GM10248 (cell line): Measurements from ENCODE around the gene TBC1D1.

Experiments used
- CTCF ChIA-PET: fragments of 300-600 bp; sonication (Branson Sonifier 250); formaldehyde crosslinking; extraction: SDS; loops from one replicate; lab custom pipeline; 2021; ENCODE audit warnings: antibody characterized with exemption; lab: Yijun Ruan, JAX
- POLR2A ChIA-PET: fragments of 350-650 bp; sonication (Branson Sonifier 250); formaldehyde crosslinking; extraction: SDS; loops from one replicate; lab custom pipeline; 2020; ENCODE audit warnings: antibody characterized with exemption; lab: Yijun Ruan, JAX
- DNase-seq: peaks from one replicate; pipeline ENCODE4 v3.0.0; 2012; ENCODE audit errors: extremely low spot score
- CTCF ChIP-seq: IDR thresholded peaks from 2 replicates; pipeline ENCODE4 v1.5.1; 2012; ENCODE audit warnings: mild to moderate bottlenecking, low read depth; ENCODE audit errors: extremely low read depth, missing control alignments, control extremely low read depth

The TBC1D1 gene

GRCh38 chr4:38030023-38030422 is 139.1 kb downstream of the TBC1D1 start:
- no peak for DNase-seq
- TF ChIP-seq CTCF = no peak
- CTCF ChIA-PET = interaction anchor here (0.7 to 2.1 kb wide), 7 partner anchors 12 to 428 kb away, joined by 3 to 15 read pairs (median 3); no protein-coding TSS in a partner anchor
- POLR2A ChIA-PET = no interaction called here

DNA sequence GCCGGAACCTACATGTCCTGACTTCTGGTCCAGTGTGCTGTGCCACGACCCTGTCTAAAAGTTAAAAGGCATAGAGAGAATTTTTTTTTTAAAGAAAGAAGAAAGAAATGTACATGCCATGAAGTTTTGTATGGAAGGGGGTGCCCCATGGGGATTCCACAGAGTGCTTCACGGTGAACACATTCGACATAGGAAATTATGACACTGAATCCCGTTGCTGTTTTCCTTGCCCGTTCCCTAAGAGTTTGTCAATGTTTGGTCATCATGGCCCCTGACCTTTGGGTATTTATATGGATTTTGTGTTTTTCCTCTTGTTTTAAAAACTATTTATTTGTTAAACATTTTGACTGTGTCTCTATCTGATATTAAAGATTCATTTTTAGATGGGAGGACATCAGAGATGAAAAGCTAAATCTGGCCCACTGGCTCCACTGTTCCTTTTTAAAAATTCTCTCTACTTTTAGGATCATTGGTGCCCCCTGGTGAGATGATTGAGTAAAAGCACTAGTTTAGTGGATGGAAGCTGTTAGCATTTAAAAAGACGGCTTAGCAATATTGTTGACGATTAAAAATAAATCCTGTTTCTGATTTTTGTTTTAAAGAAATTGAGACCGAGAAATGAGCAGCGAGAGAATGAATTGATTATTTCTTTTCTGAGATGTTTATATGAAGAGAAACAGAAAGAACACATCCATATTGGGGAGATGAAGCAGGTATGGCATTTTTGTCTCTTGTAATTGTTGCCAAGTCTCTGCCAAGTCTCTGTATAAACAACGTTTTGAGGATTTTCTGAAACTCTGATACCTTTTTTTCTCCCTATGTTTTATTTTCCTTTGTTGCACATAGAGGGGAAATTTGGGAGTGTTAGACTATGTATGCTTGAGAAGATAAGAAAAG is 144.3 kb downstream of the TBC1D1 start:
- peak; percentile 59 for TF ChIP-seq CTCF
- ChIA-PET POLR2A (no interaction called here), CTCF (interaction anchor here (0.6 to 6.4 kb wide), 34 partner anchors 9 to 724 kb away, joined by 3 to 51 read pairs (median 3); no protein-coding TSS in a partner anchor)
- DNase-seq = peak; percentile 70

DNA sequence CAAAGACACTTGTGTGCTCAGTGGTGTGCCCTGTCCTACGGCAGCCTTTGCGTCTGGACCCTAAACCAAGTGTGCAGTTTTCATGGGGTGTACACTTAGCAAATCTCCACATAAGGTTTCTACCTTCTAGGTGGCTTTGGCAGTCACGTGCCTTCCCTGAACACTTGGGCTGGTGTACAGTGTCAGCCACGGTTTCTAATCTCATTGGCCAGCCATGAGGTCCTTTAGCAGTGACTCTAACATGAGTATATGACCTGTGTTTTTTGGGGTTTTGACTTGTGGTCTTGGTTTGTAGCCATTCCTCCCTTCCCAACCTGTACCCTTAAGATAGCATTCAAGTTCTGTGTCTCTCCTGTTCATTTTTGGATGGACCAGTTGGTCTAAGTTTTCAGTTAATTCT is 145.7 kb downstream of the TBC1D1 start:
- no peak for DNase-seq
- ChIA-PET POLR2A (no interaction called here), CTCF (interaction anchor here (0.7 to 6.4 kb wide), 18 partner anchors 9 to 723 kb away, joined by 3 to 51 read pairs (median 5); no protein-coding TSS in a partner anchor)

GRCh38 chr4:38037612-38038011 is 146.7 kb downstream of the TBC1D1 start:
- DNase-seq = no peak
- CTCF ChIA-PET = interaction anchor here (0.7 to 6.4 kb wide), 6 partner anchors 10 to 435 kb away, joined by 3 to 51 read pairs (median 3); no protein-coding TSS in a partner anchor

More for the DNA sequence above, 145.7 kb downstream of the TBC1D1 start:
- no peak for TF ChIP-seq CTCF

DNA sequence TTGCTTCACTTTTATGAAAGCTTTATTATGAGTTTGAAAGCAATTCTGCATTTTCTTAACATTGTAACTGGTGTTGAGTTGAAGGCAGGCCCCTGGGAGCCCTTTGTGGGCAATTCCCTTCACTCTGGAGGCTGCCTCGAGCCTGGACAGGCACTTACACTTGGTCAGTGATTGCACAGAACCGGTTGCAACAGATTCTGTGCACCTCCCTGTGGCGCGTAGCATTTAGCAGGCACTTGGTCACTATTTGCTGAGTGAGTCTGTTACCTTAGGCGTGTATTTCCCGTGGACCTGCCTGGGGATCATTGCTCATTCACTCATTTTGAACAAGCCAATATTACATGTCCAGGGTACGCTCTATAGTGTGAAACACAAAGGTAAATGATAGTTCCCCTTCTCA is 149.7 kb downstream of the TBC1D1 start:
- DNase-seq = no peak
- ChIA-PET CTCF (interaction anchor here (2.0 to 2.2 kb wide), 2 partner anchors 10 kb away, joined by 5 to 6 read pairs; no protein-coding TSS in a partner anchor), POLR2A (no interaction called here)
- no peak for TF ChIP-seq CTCF

More at GRCh38 chr4:38037612-38038011, 146.7 kb downstream of the TBC1D1 start:
- POLR2A ChIA-PET = no interaction called here
- TF ChIP-seq CTCF = no peak

DNA sequence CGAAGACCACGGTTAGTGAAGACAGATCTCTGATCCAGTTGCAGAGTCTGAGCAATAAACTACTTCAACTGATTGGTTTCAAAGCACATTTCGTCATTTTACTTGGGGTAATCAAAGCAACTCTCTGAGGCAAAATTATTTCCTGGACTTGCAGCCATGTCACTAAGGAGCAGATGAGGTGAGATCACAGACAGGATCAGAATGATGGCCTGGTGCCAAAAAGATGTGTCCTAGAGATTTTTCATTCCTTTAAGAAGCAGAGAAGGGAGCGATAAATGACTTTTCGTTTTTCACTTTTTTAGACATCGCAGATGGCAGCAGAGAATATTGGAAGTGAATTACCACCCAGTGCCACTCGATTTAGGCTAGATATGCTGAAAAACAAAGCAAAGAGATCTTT is 153.2 kb downstream of the TBC1D1 start:
- ChIA-PET CTCF (interaction anchor here (1.0 to 3.0 kb wide), 2 partner anchors 9 to 27 kb away, joined by 3 to 12 read pairs; no protein-coding TSS in a partner anchor), POLR2A (no interaction called here)
- no peak for DNase-seq

More for the DNA sequence above, 153.2 kb downstream of the TBC1D1 start:
- TF ChIP-seq CTCF = no peak
